DMS 273 treated with DMSO at 0.1 percent for 48 hours (cell line): ENCODE data around the gene SEMA3F.

ENCODE experiments used
- DNase-seq: peaks from one replicate; lab custom pipeline; 2025; lab: John Stamatoyannopoulos, UW

Gene SEMA3F

GRCh38 chr3:50235716-50236483 is 80.8 kb downstream of the SEMA3F start, which contains the start of gene GNAI2:
Gene GNAI2, plus strand, starts transcription at chr3:50236204. Its CDS starts 132 bp downstream, at chr3:50236336.
- DNase-seq = peak; percentile 92

- DNase-seq = no peak
Observed at GRCh38 chr3:50236484-50237132, 81.5 kb downstream of the SEMA3F start.

DNA sequence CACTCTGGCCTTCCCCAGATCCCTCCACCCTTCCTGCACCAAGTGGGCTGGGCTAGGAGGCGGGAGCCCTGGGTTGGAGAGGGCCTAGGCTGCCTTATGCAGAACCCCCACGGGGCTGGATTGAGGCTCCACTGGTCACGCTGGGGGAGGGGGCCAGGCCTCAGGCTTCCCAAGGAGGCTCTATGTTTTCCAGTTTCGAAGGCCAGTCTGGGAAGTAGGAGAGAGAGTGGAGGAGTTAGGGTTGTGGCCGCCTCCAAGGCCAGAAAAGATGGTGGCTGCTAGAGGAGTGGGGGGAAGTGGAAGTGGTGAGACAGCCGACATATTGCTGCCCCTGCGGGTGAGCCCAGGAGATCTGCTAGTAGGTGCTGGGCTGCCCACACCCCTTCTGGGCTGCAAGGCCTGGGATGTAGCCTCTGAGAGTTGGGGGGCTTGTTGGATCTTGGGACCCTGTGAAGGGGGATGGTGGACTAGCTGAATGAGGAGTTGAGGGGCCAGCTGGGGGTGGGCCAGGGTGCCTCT is 82.1 kb downstream of the SEMA3F start:
- DNase-seq = no peak

DNA sequence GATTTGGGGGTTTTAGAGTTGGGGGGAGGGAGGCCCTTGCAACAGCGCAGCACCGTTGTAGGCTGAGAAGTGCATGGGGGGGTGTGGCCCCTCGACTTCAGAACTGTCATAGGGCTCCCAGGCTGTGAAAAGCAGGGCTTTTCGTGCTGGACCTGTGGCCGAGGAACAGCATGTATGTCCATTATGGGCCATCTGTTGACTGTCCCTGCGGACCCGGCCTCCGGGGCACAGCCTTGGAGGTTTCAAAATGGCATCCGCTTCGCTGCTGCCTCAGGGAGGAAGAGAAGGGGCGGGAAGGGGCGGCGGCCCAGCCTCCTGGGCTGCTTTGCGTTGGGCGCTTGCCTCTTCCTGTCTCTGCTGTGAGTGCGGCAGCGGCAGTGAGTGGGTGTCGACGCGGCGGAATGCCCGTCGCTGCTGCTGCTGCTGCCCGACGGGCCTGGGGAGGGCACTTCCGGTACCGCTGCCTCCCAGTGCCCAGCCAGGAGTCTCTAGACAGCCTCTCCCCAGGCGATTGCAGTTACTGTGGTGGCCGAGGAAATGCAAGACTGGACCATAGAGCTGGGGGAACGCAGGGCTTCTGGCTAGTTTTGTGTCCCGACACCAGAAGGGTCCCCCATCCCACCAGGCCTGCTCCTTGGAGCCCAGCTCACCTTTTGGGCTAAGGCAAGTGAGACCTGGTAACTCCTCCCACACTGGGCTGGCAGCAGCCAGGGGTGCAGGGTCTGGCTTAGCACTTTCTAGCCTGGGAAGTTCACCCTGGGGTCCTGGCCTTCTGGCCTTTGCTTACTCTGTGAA is 82.8 kb downstream of the SEMA3F start:
- no peak for DNase-seq

GRCh38 chr3:50238549-50239026 is 83.5 kb downstream of the SEMA3F start:
- DNase-seq = peak; percentile 4
